NT2/D1 (cell line): Measurements from ENCODE around the gene KATNA1.

Experiments
- SUZ12 ChIP-seq: IDR thresholded peaks from 2 replicates; pipeline ENCODE4 v1.6.1; 2011; ENCODE audit not compliant: insufficient read length, insufficient read depth; ENCODE audit errors: extremely low read depth
- YY1 ChIP-seq: IDR thresholded peaks from 2 replicates; pipeline ENCODE4 v1.6.1; 2011; ENCODE audit not compliant: insufficient read length, insufficient read depth

DNA sequence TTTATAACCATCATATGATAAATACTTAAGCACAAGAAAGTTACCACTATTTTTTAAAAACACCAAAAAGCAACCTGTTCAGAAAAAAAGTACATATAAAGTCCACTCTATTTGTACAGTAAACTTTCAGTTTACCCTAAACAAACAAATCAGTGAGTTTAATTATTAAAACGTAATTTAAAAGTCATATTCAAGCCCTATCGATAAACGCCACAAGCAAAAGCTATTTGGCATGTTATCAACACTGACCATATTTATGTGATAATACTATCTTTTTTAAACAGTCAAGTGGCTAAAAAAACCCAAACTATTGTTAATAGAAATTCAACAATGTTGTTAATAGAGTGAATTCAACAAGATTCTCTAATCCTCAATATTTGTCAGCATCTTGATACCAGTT, 1.9 kb downstream of the KATNA1 start:
- no peak for TF ChIP-seq YY1
- TF ChIP-seq SUZ12: no peak
